Naive thymus-derived CD8-positive, alpha-beta T cell (primary cell): ENCODE measurements around the gene AADAC. TPM values are rescaled to one million over a fixed set of nuclear protein-coding genes. Genes with fewer than 3 reads are reported as not detected.
"Not testable (repeated sequence)": the region's sequence is repeated elsewhere in the genome, so short reads cannot be mapped to it uniquely, and the experiment has no call there.

ENCODE experiments used
- ATAC-seq, 2 donors: fragments of 150-1000 bp; cut with Tn5 transposase in 1 of 2; sonication (Bioruptor Pico), chemical (Tn5 transposase) in 1 of 2; 1 replicate in 1 of 2; 2 replicates in 1 of 2; pipeline ENCODE4 v1.10.0; 2021; ENCODE audit warnings: mild to moderate bottlenecking in 2 of 2, moderate library complexity in 2 of 2
- POLR2A ChIA-PET: fragments of 350-600 bp; sonication (Branson Sonifier 250); formaldehyde crosslinking; loops from one replicate; lab custom pipeline; 2021; ENCODE audit warnings: antibody characterized with exemption; lab: Charles Lee
- DNase-seq, 10 donors: peaks; one replicate each; pipeline versions ENCODE4 v3.0.0 to v3.0.0-alpha.2; 2020 to 2022
- H3K27ac Mint-ChIP-seq, 10 donors: one replicate each; pipeline ENCODE4 v1.8.0; 2020 to 2022; ENCODE audit warnings: mild to moderate bottlenecking in 10 of 10, mixed read lengths in 10 of 10, moderate library complexity in 4 of 10, inconsistent platforms in 1 of 10
- H3K27me3 Mint-ChIP-seq, 5 donors: one replicate each; pipeline ENCODE4 v1.8.0; 2021 to 2022; ENCODE audit warnings: mixed read lengths in 5 of 5
- H3K36me3 Mint-ChIP-seq, 3 donors: one replicate each; pipeline ENCODE4 v1.8.0; 2020 to 2022; ENCODE audit warnings: mixed read lengths in 3 of 3, mild to moderate bottlenecking in 2 of 3, inconsistent platforms in 1 of 3
- H3K4me1 Mint-ChIP-seq, 4 donors: one replicate each; pipeline ENCODE4 v1.8.0; 2021 to 2022; ENCODE audit warnings: mixed read lengths in 4 of 4
- H3K4me3 Mint-ChIP-seq, 10 donors: one replicate each; pipeline ENCODE4 v1.8.0; 2020 to 2022; ENCODE audit warnings: mild to moderate bottlenecking in 10 of 10, mixed read lengths in 10 of 10, moderate library complexity in 6 of 10, inconsistent platforms in 1 of 10
- H3K9me3 Mint-ChIP-seq, 9 donors: one replicate each; pipeline ENCODE4 v1.8.0; 2020 to 2022; ENCODE audit warnings: mixed read lengths in 9 of 9, mild to moderate bottlenecking in 3 of 9, inconsistent platforms in 1 of 9, moderate library complexity in 1 of 9
- polyA plus RNA-seq, 3 donors: library from polyadenylated mRNA; unstranded; fragments of 300-500 nt; fragmentation: Illumina TruSeq; gene quantifications; one replicate each; pipeline ENCODE4 v1.2.3, GENCODE V29; 2021
- total RNA-seq, 8 experiments: library from RNA in 2 of 8; stranded (reverse) in 2 of 8; gene quantifications; one replicate each; pipeline ENCODE4 v1.2.3 and lab custom pipeline; 2021 to 2026

The AADAC gene
- total and polyA plus RNA-seq, 5 experiments from 2014 or later, result not detected

GRCh38 chr3:151843275-151843674, 29.4 kb downstream of the AADAC start:
- POLR2A ChIA-PET, result no interaction called here
- peaks cover 0 to 3% (median 0%) of the 10 kb centered on the region in 5 donors for H3K27me3 Mint-ChIP-seq
- H3K9me3 Mint-ChIP-seq, result peaks cover 0 to under 1% (median 0%) of the 10 kb centered on the region in 9 donors
- DNase-seq, result no peak
- H3K4me1 Mint-ChIP-seq, result peaks cover 0 to 2% (median 0%) of the 10 kb centered on the region in 4 donors
- H3K4me3 Mint-ChIP-seq, result no peak overlapping the region
- H3K36me3 Mint-ChIP-seq, result no peaks in the 10 kb centered on the region
- no peak overlapping the region for H3K27ac Mint-ChIP-seq
- no peak for ATAC-seq

- no peak for DNase-seq
- no peak for ATAC-seq
- Mint-ChIP-seq H3K9me3 (peaks cover 0 to 19% (median 6%) of the 10 kb centered on the region in 9 donors), H3K27ac (no peak overlapping the region), H3K27me3 (peaks cover 0 to 10% (median 0%) of the 10 kb centered on the region in 5 donors), H3K4me1 (no peaks in the 10 kb centered on the region), H3K36me3 (peaks cover 0 to 5% (median 3%) of the 10 kb centered on the region in 3 donors), H3K4me3 (no peak overlapping the region)
- POLR2A ChIA-PET, result no interaction called here
Measured at GRCh38 chr3:151845306-151845905, 31.5 kb downstream of the AADAC start.

GRCh38 chr3:151850065-151850464, 36.1 kb downstream of the AADAC start:
- POLR2A ChIA-PET, H3K27ac Mint-ChIP-seq, ATAC-seq, H3K4me3 Mint-ChIP-seq, H3K4me1 Mint-ChIP-seq, DNase-seq: not testable (repeated sequence)
- Mint-ChIP-seq H3K27me3 (peaks cover 0 to 12% (median 0%) of the 10 kb centered on the region in 5 donors), H3K36me3 (peaks cover 0 to 16% (median 4%) of the 10 kb centered on the region in 3 donors), H3K9me3 (peaks cover 5 to 29% (median 18%) of the 10 kb centered on the region in 9 donors)

- no peak overlapping the region for H3K27ac Mint-ChIP-seq
- H3K4me3 Mint-ChIP-seq, result no peak overlapping the region
- peaks cover 0 to 16% (median 4%) of the 10 kb centered on the region in 3 donors for H3K36me3 Mint-ChIP-seq
- ATAC-seq, result no peak
- H3K27me3 Mint-ChIP-seq, result peaks cover 0 to 16% (median 5%) of the 10 kb centered on the region in 5 donors
- DNase-seq, result no peak
- H3K9me3 Mint-ChIP-seq, result peaks cover 5 to 29% (median 18%) of the 10 kb centered on the region in 9 donors
- H3K4me1 Mint-ChIP-seq, result peaks cover 0 to 2% (median 0%) of the 10 kb centered on the region in 4 donors
- POLR2A ChIA-PET, result no interaction called here
Measured at GRCh38 chr3:151852074-151852811, 38.3 kb downstream of the AADAC start.

- POLR2A ChIA-PET, result no interaction called here
- DNase-seq (no peak), ATAC-seq (no peak)
- Mint-ChIP-seq H3K36me3 (peaks cover 0 to 5% (median 0%) of the 10 kb centered on the region in 3 donors), H3K27ac (no peak overlapping the region), H3K4me3 (no peak overlapping the region), H3K9me3 (peaks cover 0 to 11% (median 4%) of the 10 kb centered on the region in 9 donors), H3K4me1 (peaks cover 0 to 2% (median 0%) of the 10 kb centered on the region in 4 donors), H3K27me3 (peaks cover 0 to 11% (median 6%) of the 10 kb centered on the region in 5 donors)
Measured at GRCh38 chr3:151856118-151856517, 42.2 kb downstream of the AADAC start.

- Mint-ChIP-seq H3K4me1 (no peaks in the 10 kb centered on the region), H3K4me3 (no peak overlapping the region), H3K36me3 (no peaks in the 10 kb centered on the region), H3K9me3 (peaks cover 0 to 6% (median 2%) of the 10 kb centered on the region in 9 donors), H3K27me3 (peaks cover 0 to 8% (median 6%) of the 10 kb centered on the region in 5 donors), H3K27ac (no peak overlapping the region)
- POLR2A ChIA-PET, result no interaction called here
- ATAC-seq (no peak), DNase-seq (no peak)
Measured at GRCh38 chr3:151856641-151857040, 42.7 kb downstream of the AADAC start.

GRCh38 chr3:151859233-151859673, 45.3 kb downstream of the AADAC start:
- ATAC-seq, result no peak
- Mint-ChIP-seq H3K27ac (no peak overlapping the region), H3K27me3 (peaks cover 0 to 8% (median 6%) of the 10 kb centered on the region in 5 donors), H3K4me1 (no peaks in the 10 kb centered on the region), H3K36me3 (no peaks in the 10 kb centered on the region), H3K9me3 (no peaks in the 10 kb centered on the region), H3K4me3 (no peak overlapping the region)
- DNase-seq, result no peak
- POLR2A ChIA-PET, result no interaction called here

- Mint-ChIP-seq H3K27ac (no peak overlapping the region), H3K4me3 (no peak overlapping the region), H3K9me3 (no peaks in the 10 kb centered on the region), H3K27me3 (peaks cover 0 to 8% (median 6%) of the 10 kb centered on the region in 5 donors), H3K36me3 (no peaks in the 10 kb centered on the region), H3K4me1 (no peaks in the 10 kb centered on the region)
- POLR2A ChIA-PET, result no interaction called here
- DNase-seq, result no peak
- ATAC-seq, result no peak
Measured at GRCh38 chr3:151859905-151860304, 46.0 kb downstream of the AADAC start.

GRCh38 chr3:151863611-151864010, 49.7 kb downstream of the AADAC start:
- DNase-seq, result no peak
- no peak overlapping the region for H3K4me3 Mint-ChIP-seq

GRCh38 chr3:151864423-151865101, 50.6 kb downstream of the AADAC start:
- Mint-ChIP-seq H3K27me3 (peaks cover 0 to 1% (median 0%) of the 10 kb centered on the region in 5 donors), H3K36me3 (no peaks in the 10 kb centered on the region), H3K9me3 (no peaks in the 10 kb centered on the region), H3K4me1 (no peaks in the 10 kb centered on the region), H3K27ac (no peak overlapping the region), H3K4me3 (no peak overlapping the region)
- no peak for ATAC-seq
- DNase-seq, result no peak
- POLR2A ChIA-PET, result no interaction called here

More at GRCh38 chr3:151863611-151864010, 49.7 kb downstream of the AADAC start:
- Mint-ChIP-seq H3K27ac (no peak overlapping the region), H3K36me3 (no peaks in the 10 kb centered on the region), H3K27me3 (peaks cover 0 to 1% (median 0%) of the 10 kb centered on the region in 5 donors), H3K4me1 (no peaks in the 10 kb centered on the region), H3K9me3 (no peaks in the 10 kb centered on the region)
- POLR2A ChIA-PET, result no interaction called here
- ATAC-seq, result no peak

GRCh38 chr3:151866711-151867410, 52.9 kb downstream of the AADAC start:
- POLR2A ChIA-PET, result no interaction called here
- no peak overlapping the region for H3K27ac Mint-ChIP-seq
- peaks cover 0 to 1% (median 0%) of the 10 kb centered on the region in 5 donors for H3K27me3 Mint-ChIP-seq
- no peaks in the 10 kb centered on the region for H3K9me3 Mint-ChIP-seq
- ATAC-seq, result no peak
- peaks cover 3 to 6% (median 5%) of the 10 kb centered on the region in 4 donors for H3K4me1 Mint-ChIP-seq
- no peak for DNase-seq
- H3K4me3 Mint-ChIP-seq, result no peak overlapping the region
- H3K36me3 Mint-ChIP-seq, result no peaks in the 10 kb centered on the region

- ATAC-seq (no peak), DNase-seq (no peak)
- H3K36me3 Mint-ChIP-seq, result no peaks in the 10 kb centered on the region
- H3K9me3 Mint-ChIP-seq, result no peaks in the 10 kb centered on the region
- H3K4me1 Mint-ChIP-seq, result peaks cover 3 to 12% (median 6%) of the 10 kb centered on the region in 4 donors
- no peak overlapping the region for H3K4me3 Mint-ChIP-seq
- peaks cover 0 to 1% (median 0%) of the 10 kb centered on the region in 5 donors for H3K27me3 Mint-ChIP-seq
- POLR2A ChIA-PET, result no interaction called here
- H3K27ac Mint-ChIP-seq, result no peak overlapping the region
Measured at GRCh38 chr3:151867666-151868065, 53.8 kb downstream of the AADAC start.
